Lung (tissue), 12 donors: Measurements from ENCODE around the gene MAPK4. TPM values are rescaled to one million over a fixed set of nuclear protein-coding genes. Genes with fewer than 3 reads are reported as not detected.
"Not testable (repeated sequence)": the region's sequence is repeated elsewhere in the genome, so short reads cannot be mapped to it uniquely, and the experiment has no call there.

ENCODE experiments used
- ATAC-seq: fragments of 200-7000 bp; cut with Tn5 transposase; one replicate; pipeline ENCODE4 v1.9.1; 2020; ENCODE audit warnings: moderate number of reproducible peaks; ENCODE audit not compliant: insufficient read depth, low FRiP score
- DNase-seq, 3 donors: peaks; one replicate each; pipeline ENCODE4 v3.0.0-alpha.2; 2013 to 2017
- H3K27ac ChIP-seq, 2 donors: one replicate each; pipeline ENCODE4 v1.5.1; 2013; ENCODE audit warnings: mild to moderate bottlenecking in 2 of 2, moderate library complexity in 2 of 2, control low read depth in 1 of 2, inconsistent platforms in 1 of 2, low read depth in 1 of 2, low read length in 1 of 2
- H3K27me3 ChIP-seq, 3 donors: one replicate each; pipeline ENCODE4 v1.5.1; 2013; ENCODE audit warnings: low read length in 2 of 3; ENCODE audit not compliant: control insufficient read depth in 3 of 3, insufficient read depth in 3 of 3
- H3K36me3 ChIP-seq, 4 donors: one replicate each; pipeline ENCODE4 v1.5.1; 2013; ENCODE audit warnings: low read length in 4 of 4, mild to moderate bottlenecking in 1 of 4, moderate library complexity in 1 of 4; ENCODE audit not compliant: control insufficient read depth in 4 of 4, insufficient read depth in 4 of 4
- H3K4me1 ChIP-seq, 5 donors: one replicate each; pipeline ENCODE4 v1.5.1; 2013; ENCODE audit warnings: low read length in 5 of 5, mild to moderate bottlenecking in 2 of 5, moderate library complexity in 1 of 5; ENCODE audit not compliant: control insufficient read depth in 5 of 5, insufficient read depth in 5 of 5
- H3K4me3 ChIP-seq: one replicate; pipeline ENCODE4 v1.5.1; 2013; ENCODE audit warnings: mild to moderate bottlenecking, control low read depth, moderate library complexity
- H3K9ac ChIP-seq, 2 donors: one replicate each; pipeline ENCODE4 v1.5.1; 2013; ENCODE audit warnings: low read length in 2 of 2, control low read depth in 1 of 2; ENCODE audit not compliant: insufficient read depth in 1 of 2
- H3K9me3 ChIP-seq, 4 donors: one replicate each; pipeline ENCODE4 v1.5.1; 2013; ENCODE audit warnings: low read length in 3 of 4, mild to moderate bottlenecking in 1 of 4, moderate library complexity in 1 of 4; ENCODE audit not compliant: control insufficient read depth in 4 of 4, insufficient read depth in 3 of 4
- CTCF ChIP-seq: IDR thresholded peaks from 2 replicates; pipeline ENCODE4 v1.5.1; 2012; ENCODE audit warnings: mild to moderate bottlenecking; ENCODE audit errors: control extremely low read depth, extremely low read depth
- WGBS, 2 donors: extraction: QIAGEN DNeasy Blood & Tissue Kit; methylation state at CpG; one replicate each; pipeline ENCODE4 v1.1.7; 2013; 5-methylcytosine and 5-hydroxymethylcytosine counted together
- polyA plus RNA-seq, 2 donors: library from polyadenylated mRNA; stranded (reverse); fragments of 200-250 nt; gene quantifications; one replicate each; pipeline ENCODE4 v1.2.1, GENCODE V29; 2013
- total RNA-seq, 2 donors: library from RNA; depleted of rRNA in 1 of 2; stranded (reverse); fragments of >200 nt in 1 of 2; gene quantifications; one replicate each; pipeline ENCODE4 v1.2.1, GENCODE V29; 2014 to 2021
- donor health status: control.
- donor health status: control.
- donor health status: Bipolar disorder and iron deficiency.
- donor health status: healthy.
- donor health status: DM: yes; HTN: yes; CAD: no.

MAPK4 gene
- total and polyA plus RNA-seq, 4 donors: 1.8 to 10.7 (median 3.9) TPM

- Histone ChIP-seq H3K27me3 (no peaks in the 10 kb centered on the region), H3K36me3 (no peaks in the 10 kb centered on the region), H3K9ac (no peak overlapping the region), H3K9me3 (no peaks in the 10 kb centered on the region), H3K4me1 (peaks cover 0 to 49% (median 8%) of the 10 kb centered on the region in 5 donors), H3K4me3 (no peak overlapping the region), H3K27ac (no peak overlapping the region)
- no peak for ATAC-seq
- DNase-seq: no peak
- TF ChIP-seq CTCF: no peak
- WGBS, 2 donors: 93% methylated on average over 2 of the region's 2 CpGs
Measured at GRCh38 chr18:50706651-50707050, 146.8 kb downstream of the MAPK4 start.

DNA sequence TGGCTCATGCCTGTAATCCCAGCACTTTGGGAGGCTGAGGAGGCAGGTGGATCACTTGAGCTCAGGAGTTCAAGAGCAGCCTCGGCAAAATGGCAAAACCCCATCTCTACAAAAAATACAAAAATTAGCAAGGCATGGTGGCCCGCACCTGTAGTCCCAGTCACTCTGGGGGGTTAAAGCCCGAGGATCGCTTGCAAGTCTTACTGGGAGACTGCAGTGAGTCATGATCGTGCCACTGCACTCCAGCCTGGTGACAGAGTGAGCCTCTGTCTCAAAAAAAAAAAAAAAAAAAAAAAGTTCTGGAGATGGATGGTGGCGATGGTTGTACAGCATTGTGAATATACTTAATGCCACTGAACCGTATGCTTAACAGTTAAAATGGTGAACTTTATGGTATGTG, 147.4 kb downstream of the MAPK4 start:
- H3K27ac ChIP-seq, H3K36me3 ChIP-seq, H3K9me3 ChIP-seq, ATAC-seq, H3K4me3 ChIP-seq, H3K27me3 ChIP-seq, DNase-seq, H3K9ac ChIP-seq: not testable (repeated sequence)
- peaks cover 0 to 46% (median 8%) of the 10 kb centered on the region in 5 donors for H3K4me1 ChIP-seq
- WGBS, 2 donors: 87 to 89% methylated on average over 7 of the region's 7 CpGs

GRCh38 chr18:50707855-50708469, 148.1 kb downstream of the MAPK4 start:
- H3K27ac ChIP-seq: no peak overlapping the region
- no peaks in the 10 kb centered on the region for H3K9me3 ChIP-seq
- no peak overlapping the region for H3K9ac ChIP-seq
- no peak overlapping the region for H3K4me3 ChIP-seq
- DNase-seq: peak; percentile 89 to 98 (median 97)
- WGBS, 2 donors: 42 to 69% methylated on average over 7 of the region's 7 CpGs
- no peaks in the 10 kb centered on the region for H3K36me3 ChIP-seq
- ATAC-seq: peak; percentile 53
- H3K4me1 ChIP-seq: peaks cover 0 to 45% (median 8%) of the 10 kb centered on the region in 5 donors
- no peak for TF ChIP-seq CTCF
- no peaks in the 10 kb centered on the region for H3K27me3 ChIP-seq

GRCh38 chr18:50709193-50709592, 149.3 kb downstream of the MAPK4 start:
- Histone ChIP-seq H3K27me3 (no peaks in the 10 kb centered on the region), H3K27ac (no peak overlapping the region), H3K36me3 (no peaks in the 10 kb centered on the region), H3K9ac (no peak overlapping the region), H3K9me3 (no peaks in the 10 kb centered on the region), H3K4me3 (no peak overlapping the region), H3K4me1 (peaks cover 0 to 45% (median 8%) of the 10 kb centered on the region in 5 donors)
- 80 to 89% methylated on average over 7 of the region's 7 CpGs for WGBS, 2 donors
- ATAC-seq (no peak), DNase-seq (no peak)
- no peak for TF ChIP-seq CTCF
